HepG2 (cell line): ENCODE data around the gene HYCC2. TPM values are rescaled to one million over a fixed set of nuclear protein-coding genes. Genes with fewer than 3 reads are reported as not detected.
A peak's percentile ranks its signal among the peaks of the same experiment; 100 is the strongest.

Experiments
- ATAC-seq: fragments of 200-7000 bp; cut with Tn5 transposase; 3 replicates; pipeline ENCODE4 v1.9.1; 2020; ENCODE audit warnings: mild to moderate bottlenecking, moderate library complexity
- BruUV-seq: library from RNA; stranded (reverse); fragments of 400-500 nt; replicated peaks from 2 replicates; lab custom pipeline; 2021; lab: Mats Ljungman, UMichigan
- CTCF ChIA-PET: fragments of 300-600 bp; formaldehyde crosslinking; extraction: SDS; loops from one replicate; lab custom pipeline; 2021; ENCODE audit warnings: low total read pairs, inconsistent platforms, low intra/inter-chr PET ratio; lab: Yijun Ruan, JAX
- POLR2A ChIA-PET: fragments of 350-600 bp; sonication (Branson Sonifier 250); formaldehyde crosslinking; loops from one replicate; lab custom pipeline; 2020; ENCODE audit warnings: antibody characterized with exemption, inconsistent platforms; lab: Yijun Ruan, JAX
- DNase-seq: peaks from one replicate; pipeline ENCODE4 v3.0.0-alpha.2; 2015; ENCODE audit warnings: low spot score
- FAIRE-seq: peaks from 3 replicates; lab custom pipeline; 2011; peaks lifted over from hg19 to GRCh38; lab: Jason Lieb, UNC
- H2AFZ ChIP-seq: one replicate; pipeline ENCODE4 v1.6.1; 2011; ENCODE audit warnings: low read length, inconsistent platforms
- H3K27ac ChIP-seq: fragments of 300-600 bp; 3 replicates; pipeline ENCODE4 v1.8.0; 2011; ENCODE audit warnings: mixed run types, mild to moderate bottlenecking, mixed read lengths, low read length, inconsistent platforms; ENCODE audit not compliant: insufficient read depth; ENCODE audit errors: extremely low read length
- H3K27me3 ChIP-seq, 2 experiments: fragments of 200-600 bp in 1 of 2; 2 replicates in 1 of 2; 3 replicates in 1 of 2; pipeline versions ENCODE4 v1.6.0 to v1.8.0; 2011; ENCODE audit warnings: low read length in 2 of 2, mild to moderate bottlenecking in 2 of 2, moderate library complexity in 2 of 2, inconsistent platforms in 1 of 2; ENCODE audit not compliant: insufficient read depth in 2 of 2, control insufficient read depth in 1 of 2
- H3K36me3 ChIP-seq, 2 experiments: fragments of 200-600 bp in 1 of 2; replicated peaks in 1 of 2; 2 replicates in 1 of 2; 3 replicates in 1 of 2; pipeline versions ENCODE4 v1.5.1 to v1.8.0; 2011; ENCODE audit warnings: low read length in 2 of 2, inconsistent platforms in 1 of 2; ENCODE audit not compliant: insufficient read depth in 2 of 2, control insufficient read depth in 1 of 2
- H3K4me1 ChIP-seq: 2 replicates; pipeline ENCODE4 v1.5.1; 2012; ENCODE audit warnings: low read length, inconsistent platforms; ENCODE audit not compliant: insufficient read depth
- H3K4me2 ChIP-seq: 2 replicates; pipeline ENCODE4 v1.6.0; 2011; ENCODE audit warnings: low read depth, low read length, inconsistent platforms
- H3K4me3 ChIP-seq, 3 experiments: fragments of 200-600 bp in 1 of 3; sonication (generic), shearing (Covaris generic) in 1 of 3; replicated peaks in 1 of 3; 2 replicates each; pipeline ENCODE4 v1.5.1; 2011 to 2016; ENCODE audit warnings: low read length in 3 of 3, inconsistent platforms in 2 of 3, low read depth in 2 of 3, mild to moderate bottlenecking in 2 of 3, control low read depth in 1 of 3, mixed read lengths in 1 of 3; ENCODE audit not compliant: insufficient read depth in 1 of 3
- H3K79me2 ChIP-seq: one replicate; pipeline ENCODE4 v1.6.1; 2011; ENCODE audit warnings: low read length, inconsistent platforms; ENCODE audit not compliant: insufficient read depth
- H3K9ac ChIP-seq: 2 replicates; pipeline ENCODE4 v1.6.0; 2011; ENCODE audit warnings: mild to moderate bottlenecking, low read depth, low read length, inconsistent platforms; ENCODE audit not compliant: insufficient read depth
- H3K9me3 ChIP-seq: 2 replicates; pipeline ENCODE4 v1.5.1; 2012; ENCODE audit warnings: mild to moderate bottlenecking, low read length
- H4K20me1 ChIP-seq: 2 replicates; pipeline ENCODE4 v1.6.0; 2011; ENCODE audit warnings: inconsistent platforms, mild to moderate bottlenecking, low read length, moderate library complexity; ENCODE audit not compliant: insufficient read depth
- CREBL2 ChIP-seq: sonication (generic); formaldehyde crosslinking; IDR thresholded peaks from 2 replicates; pipeline ENCODE4 v1.8.1; 2023; ENCODE audit warnings: missing genetic modification reagents, mild to moderate bottlenecking, borderline replicate concordance
- NCOA1 ChIP-seq: sonication (generic); formaldehyde crosslinking; IDR thresholded peaks from 2 replicates; pipeline ENCODE4 v1.9.0; 2021; ENCODE audit warnings: missing genetic modification reagents
- NFATC3 ChIP-seq: sonication (generic); formaldehyde crosslinking; IDR thresholded peaks from 2 replicates; pipeline ENCODE4 v1.5.1; 2020; ENCODE audit warnings: mild to moderate bottlenecking, missing genetic modification reagents
- PRDM15 ChIP-seq: sonication (generic); formaldehyde crosslinking; IDR thresholded peaks from 2 replicates; pipeline ENCODE4 v1.4.0; 2020; ENCODE audit warnings: missing genetic modification reagents
- SKIL ChIP-seq: sonication (generic); formaldehyde crosslinking; IDR thresholded peaks from 2 replicates; pipeline ENCODE4 v1.8.0; 2022; ENCODE audit warnings: missing genetic modification reagents, mild to moderate bottlenecking, moderate library complexity, borderline replicate concordance
- TBX3 ChIP-seq: fragments of 450-650 bp; IDR thresholded peaks from 2 replicates; pipeline ENCODE4 v1.6.1; 2017; ENCODE audit warnings: antibody characterized with exemption, mild to moderate bottlenecking, inconsistent platforms, borderline replicate concordance
- TGIF2 ChIP-seq: IDR thresholded peaks from 2 replicates; pipeline ENCODE4 v1.6.1; 2016; ENCODE audit warnings: control low read depth, missing compliant biosample characterization
- ZIK1 ChIP-seq: sonication (generic); formaldehyde crosslinking; IDR thresholded peaks from 2 replicates; pipeline ENCODE4 v1.5.0; 2020; ENCODE audit warnings: mild to moderate bottlenecking, low read depth, missing genetic modification reagents, borderline replicate concordance
- ZNF724P ChIP-seq: sonication (generic); formaldehyde crosslinking; IDR thresholded peaks from 2 replicates; pipeline ENCODE4 v1.8.0; 2022; ENCODE audit warnings: missing genetic modification reagents, borderline replicate concordance
- ZNF784 ChIP-seq: sonication (generic); formaldehyde crosslinking; IDR thresholded peaks from 2 replicates; pipeline ENCODE4 v1.5.1; 2020; ENCODE audit warnings: missing genetic modification reagents, mild to moderate bottlenecking, borderline replicate concordance
- ZNF839 ChIP-seq: sonication (generic); formaldehyde crosslinking; IDR thresholded peaks from 2 replicates; pipeline ENCODE4 v1.4.0; 2020; ENCODE audit warnings: missing genetic modification reagents, mild to moderate bottlenecking, borderline replicate concordance
- WGBS: methylation state at CpG from one replicate; pipeline ENCODE4 v1.1.6; 2017; ENCODE audit warnings: low lambda C conversion rate; 5-methylcytosine and 5-hydroxymethylcytosine counted together
- in situ Hi-C: cut with HindIII; loops from 2 replicates; pipeline ENCODE4 v1.10.0; 2017; ENCODE audit warnings: low pct_unique_long_range_greater_than_20kb; ENCODE audit not compliant: extremely low pct_ligation_motif_present
- intact Hi-C: fragments of 100-400 bp; cut with micrococcal nuclease; formaldehyde crosslinking; loops from one replicate; pipeline ENCODE4 v1.10.0; 2022; ENCODE audit not compliant: unreplicated experiment
- polyA plus RNA-seq, 8 experiments: library from polyadenylated mRNA; depleted of rRNA in 3 of 8; stranded (reverse) in 7 of 8; unstranded in 1 of 8; fragments of >200 nt; fragmentation: Illumina TruSeq in 4 of 8; extraction: Trizol in 4 of 8; gene quantifications; 2 replicates each; pipeline versions ENCODE4 v1.2.1 to v1.2.3, GENCODE V29; 2011 to 2016; ENCODE audit warnings: low read depth in 4 of 8, missing spikeins in 1 of 8, mixed read lengths in 1 of 8; ENCODE audit not compliant: insufficient read depth in 1 of 8
- total RNA-seq, 5 experiments: library from RNA; depleted of rRNA; stranded (reverse); fragments of >200 nt; fragmentation: Illumina TruSeq; extraction: Trizol; gene quantifications; 2 replicates each; pipeline ENCODE4 v1.2.3, GENCODE V29; 2016; ENCODE audit warnings: low read depth in 1 of 5

Gene HYCC2
- total and polyA plus RNA-seq, 2 of the 13 experiments (the other 11 are each of a cell fraction or from before 2014, with no cell fraction given) = 4.7 to 13.9 TPM

- TF ChIP-seq ZIK1 = 0 out of 2 replicates have a peak, but pooled peaks have one; percentile 52
These were observed at the start of gene HYCC2, which contains the start of gene NDUFB3 (continued) for GRCh38 chr2:201071479-201072200.

- H3K27me3 ChIP-seq = no peaks in the 10 kb centered on the region; a peak in 2 of 5 replicates
- H4K20me1 ChIP-seq = peaks cover 14% of the 10 kb centered on the region
- intact Hi-C loops = loop anchor here (1.0 to 5.0 kb wide), 2 partner anchors 39 to 232 kb away; partner anchors contain the start of genes NIF3L1 and PPIL3
- H3K4me2 ChIP-seq = peak overlapping the region; percentile 97
- CTCF ChIA-PET = interaction anchor here (1.5 to 1.7 kb wide), 2 partner anchors 39 to 48 kb away, joined by 3 to 9 read pairs; no protein-coding TSS in a partner anchor
- POLR2A ChIA-PET = interaction anchor here (1.4 to 5.8 kb wide), 11 partner anchors 12 to 230 kb away, joined by 4 to 75 read pairs (median 23); partner anchors contain the start of genes CASP10, NIF3L1, ORC2 and PPIL3
- FAIRE-seq (no peak), DNase-seq (no peak), ATAC-seq (peak; percentile 5; the same call in 2 of the 3 replicates)
- in situ Hi-C loops = loop anchor here (5.0 kb wide), 1 partner anchor 47 kb away; the partner anchor contains the start of genes HYCC2 and NDUFB3
- H2AFZ ChIP-seq = no peak overlapping the region
- no peaks in the 10 kb centered on the region for H3K9me3 ChIP-seq
- peak overlapping the region; percentile 86 to 90 (median 86) for H3K4me3 ChIP-seq
- H3K36me3 ChIP-seq = peaks cover 0 to 5% of the 10 kb centered on the region in 2 experiments; a peak in 2 of 5 replicates
- BruUV-seq = no TSS peak
- peak overlapping the region; percentile 91 for H3K27ac ChIP-seq
- H3K79me2 ChIP-seq = peaks cover 73% of the 10 kb centered on the region
- H3K4me1 ChIP-seq = peaks cover 71% of the 10 kb centered on the region
- peak overlapping the region; percentile 94 for H3K9ac ChIP-seq
- WGBS = 22% methylated on average over 11 of the region's 12 CpGs
- TF ChIP-seq SKIL (CRISPR knock-in tag) (no peak), PRDM15 (CRISPR knock-in tag) (peak; percentile 98), TGIF2 (CRISPR knock-in tag) (peak; percentile 28; the same call in 1 of the 2 replicates), ZNF784 (peak; percentile 74; the same call in 1 of the 2 replicates), ZNF724P (CRISPR knock-in tag) (no peak), NFATC3 (CRISPR knock-in tag) (0 out of 2 replicates have a peak, but pooled peaks have one; percentile 47), NCOA1 (CRISPR knock-in tag) (0 out of 2 replicates have a peak, but pooled peaks have one; percentile 56), CREBL2 (0 out of 2 replicates have a peak, but pooled peaks have one; percentile 7), TBX3 (no peak), ZNF839 (CRISPR knock-in tag) (no peak)
These were observed 47.7 kb upstream of the HYCC2 start for GRCh38 chr2:201118961-201119854.
